ENCODE data around the gene CASKIN1.

GRCh38 chr16:2191446-2191706, 5.0 kb downstream of the CASKIN1 start:
- TF ChIP-seq, protein P1, sequence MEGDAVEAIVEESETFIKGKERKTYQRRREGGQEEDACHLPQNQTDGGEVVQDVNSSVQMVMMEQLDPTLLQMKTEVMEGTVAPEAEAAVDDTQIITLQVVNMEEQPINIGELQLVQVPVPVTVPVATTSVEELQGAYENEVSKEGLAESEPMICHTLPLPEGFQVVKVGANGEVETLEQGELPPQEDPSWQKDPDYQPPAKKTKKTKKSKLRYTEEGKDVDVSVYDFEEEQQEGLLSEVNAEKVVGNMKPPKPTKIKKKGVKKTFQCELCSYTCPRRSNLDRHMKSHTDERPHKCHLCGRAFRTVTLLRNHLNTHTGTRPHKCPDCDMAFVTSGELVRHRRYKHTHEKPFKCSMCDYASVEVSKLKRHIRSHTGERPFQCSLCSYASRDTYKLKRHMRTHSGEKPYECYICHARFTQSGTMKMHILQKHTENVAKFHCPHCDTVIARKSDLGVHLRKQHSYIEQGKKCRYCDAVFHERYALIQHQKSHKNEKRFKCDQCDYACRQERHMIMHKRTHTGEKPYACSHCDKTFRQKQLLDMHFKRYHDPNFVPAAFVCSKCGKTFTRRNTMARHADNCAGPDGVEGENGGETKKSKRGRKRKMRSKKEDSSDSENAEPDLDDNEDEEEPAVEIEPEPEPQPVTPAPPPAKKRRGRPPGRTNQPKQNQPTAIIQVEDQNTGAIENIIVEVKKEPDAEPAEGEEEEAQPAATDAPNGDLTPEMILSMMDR (IDR thresholded peaks at IDR 0.05; ENCODE audit: low read length): no peak
- TF ChIP-seq EZH2 (IDR thresholded peaks at IDR 0.05; ENCODE audit: borderline replicate concordance, low read length): no peak
